ENCODE results near the gene PLEKHG5. TPM values are rescaled to one million over a fixed set of nuclear protein-coding genes. Genes with fewer than 3 reads are reported as not detected.

PLEKHG5 gene
- polyA plus RNA-seq, 1 experiment: 4.2 TPM

- Histone ChIP-seq H3K27ac (ENCODE audit: low read depth, low read length) (no peak overlapping the region), H3K9me3 (ENCODE audit: control insufficient read depth, insufficient read depth, low read length) (no peaks in the 10 kb centered on the region; the same call in 1 of the 2 replicates), H3K27me3 (ENCODE audit: control insufficient read depth, insufficient read depth, low read length) (peaks cover 54% of the 10 kb centered on the region), H3K4me3 (ENCODE audit: low read depth, low read length) (no peak overlapping the region)
- ChIA-PET CTCF (interaction anchor here (1.0 kb wide), 1 partner anchor 37 kb away, joined by 3 read pairs; no protein-coding TSS in a partner anchor), POLR2A (no interaction called here)
- TF ChIP-seq, protein P1, sequence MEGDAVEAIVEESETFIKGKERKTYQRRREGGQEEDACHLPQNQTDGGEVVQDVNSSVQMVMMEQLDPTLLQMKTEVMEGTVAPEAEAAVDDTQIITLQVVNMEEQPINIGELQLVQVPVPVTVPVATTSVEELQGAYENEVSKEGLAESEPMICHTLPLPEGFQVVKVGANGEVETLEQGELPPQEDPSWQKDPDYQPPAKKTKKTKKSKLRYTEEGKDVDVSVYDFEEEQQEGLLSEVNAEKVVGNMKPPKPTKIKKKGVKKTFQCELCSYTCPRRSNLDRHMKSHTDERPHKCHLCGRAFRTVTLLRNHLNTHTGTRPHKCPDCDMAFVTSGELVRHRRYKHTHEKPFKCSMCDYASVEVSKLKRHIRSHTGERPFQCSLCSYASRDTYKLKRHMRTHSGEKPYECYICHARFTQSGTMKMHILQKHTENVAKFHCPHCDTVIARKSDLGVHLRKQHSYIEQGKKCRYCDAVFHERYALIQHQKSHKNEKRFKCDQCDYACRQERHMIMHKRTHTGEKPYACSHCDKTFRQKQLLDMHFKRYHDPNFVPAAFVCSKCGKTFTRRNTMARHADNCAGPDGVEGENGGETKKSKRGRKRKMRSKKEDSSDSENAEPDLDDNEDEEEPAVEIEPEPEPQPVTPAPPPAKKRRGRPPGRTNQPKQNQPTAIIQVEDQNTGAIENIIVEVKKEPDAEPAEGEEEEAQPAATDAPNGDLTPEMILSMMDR (IDR thresholded peaks at IDR 0.05; ENCODE audit: low read depth, low read length): no peak
- DNase-seq (ENCODE audit: low read depth, low spot score): no peak
Measured at GRCh38 chr1:6417961-6418667, 73.4 kb downstream of the PLEKHG5 start.

Small RNAs within 50 kb of the gene (small RNA-seq; reads per million reads assigned to genes)
- gene MIR4252 (ENCODE audit: insufficient read length, low read depth) (not detected), gene RNU6-731P (ENCODE audit: insufficient read length, low read depth) (not detected)

Other genes with a start within 250 kb of the PLEKHG5 start
- not detected in 2 replicates for gene HES3, start 247.5 kb downstream of the PLEKHG5 start, polyA plus RNA-seq (2011; rRNA removed)
- gene GPR153, start 230.6 kb downstream of the PLEKHG5 start, polyA plus RNA-seq (2011; rRNA removed): 4.7 and 6.1 TPM in 2 replicates
- gene ACOT7, start 97.9 kb downstream of the PLEKHG5 start, polyA plus RNA-seq (2011; rRNA removed): 80.1 and 102 TPM in 2 replicates
- gene HES2, start 71.7 kb downstream of the PLEKHG5 start, polyA plus RNA-seq (2011; rRNA removed): not detected in 2 replicates
- gene ESPN, start 66.9 kb downstream of the PLEKHG5 start, polyA plus RNA-seq (2011; rRNA removed): not detected in 2 replicates
- 2.7 and 3.3 TPM in 2 replicates for gene TNFRSF25, start 25.5 kb downstream of the PLEKHG5 start, polyA plus RNA-seq (2011; rRNA removed)
- gene NOL9, start 62.8 kb upstream of the PLEKHG5 start, polyA plus RNA-seq (2011; rRNA removed): 17.9 and 23.6 TPM in 2 replicates
- gene TAS1R1, start 63.6 kb upstream of the PLEKHG5 start, polyA plus RNA-seq (2011; rRNA removed): 0.05 TPM in 2 replicates
- gene ZBTB48, start 88.3 kb upstream of the PLEKHG5 start, polyA plus RNA-seq (2011; rRNA removed): 7.5 and 8.8 TPM in 2 replicates
- 11.7 and 12.8 TPM in 2 replicates for gene KLHL21, start 111.2 kb upstream of the PLEKHG5 start, polyA plus RNA-seq (2011; rRNA removed)
- gene PHF13, start 122.1 kb upstream of the PLEKHG5 start, polyA plus RNA-seq (2011; rRNA removed): 11.1 and 11.6 TPM in 2 replicates
- 7.8 and 8.8 TPM in 2 replicates for gene THAP3, start 133.2 kb upstream of the PLEKHG5 start, polyA plus RNA-seq (2011; rRNA removed)
- gene DNAJC11, start 210.1 kb upstream of the PLEKHG5 start, polyA plus RNA-seq (2011; rRNA removed): 38.9 and 41.9 TPM in 2 replicates